ENCODE measurements around the gene XRCC6.
A peak's percentile ranks its signal among the peaks of the same experiment; 100 is the strongest.
"Not testable (repeated sequence)": the region's sequence is repeated elsewhere in the genome, so short reads cannot be mapped to it uniquely, and the experiment has no call there.

XRCC6 gene

GRCh38 chr22:41654322-41654721 lies 33.2 kb downstream of the XRCC6 start:
- FAIRE-seq, result peak; percentile 94

GRCh38 chr22:41656556-41656955 lies 35.5 kb downstream of the XRCC6 start:
- FAIRE-seq, result no peak

GRCh38 chr22:41657709-41658108 lies 36.6 kb downstream of the XRCC6 start:
- no peak for FAIRE-seq

- no peak for FAIRE-seq
These were observed 37.8 kb downstream of the XRCC6 start for GRCh38 chr22:41658869-41659268.

GRCh38 chr22:41659941-41660340 lies 38.8 kb downstream of the XRCC6 start:
- FAIRE-seq, result no peak

GRCh38 chr22:41660416-41660815 lies 39.3 kb downstream of the XRCC6 start:
- no peak for FAIRE-seq

- FAIRE-seq, result no peak
These were observed 40.0 kb downstream of the XRCC6 start for GRCh38 chr22:41661088-41661487.

- no peak for FAIRE-seq
These were observed 40.6 kb downstream of the XRCC6 start for GRCh38 chr22:41661713-41662112.

- not testable (repeated sequence) for FAIRE-seq
These were observed 42.5 kb downstream of the XRCC6 start for GRCh38 chr22:41663594-41663993.

- FAIRE-seq, result no peak
These were observed 43.4 kb downstream of the XRCC6 start for GRCh38 chr22:41664490-41664889.

- FAIRE-seq, result no peak
These were observed 43.9 kb downstream of the XRCC6 start for GRCh38 chr22:41664951-41665350.

GRCh38 chr22:41668971-41669911 lies 48.1 kb downstream of the XRCC6 start:
- no peak for FAIRE-seq

GRCh38 chr22:41672096-41672495 lies 51.0 kb downstream of the XRCC6 start:
- not testable (repeated sequence) for FAIRE-seq

- no peak for FAIRE-seq
These were observed 51.9 kb downstream of the XRCC6 start for GRCh38 chr22:41672780-41673509.

GRCh38 chr22:41674846-41675340 lies 53.8 kb downstream of the XRCC6 start:
- FAIRE-seq, result no peak

- FAIRE-seq, result no peak
These were observed 55.0 kb downstream of the XRCC6 start for GRCh38 chr22:41676134-41676533.

- FAIRE-seq, result no peak
These were observed 60.5 kb downstream of the XRCC6 start for GRCh38 chr22:41681616-41682015.

GRCh38 chr22:41682033-41682807 lies 61.1 kb downstream of the XRCC6 start:
- no peak for FAIRE-seq

GRCh38 chr22:41683052-41683451 lies 62.0 kb downstream of the XRCC6 start:
- no peak for FAIRE-seq

GRCh38 chr22:41683616-41684015 lies 62.5 kb downstream of the XRCC6 start:
- no peak for FAIRE-seq

- no peak for FAIRE-seq
These were observed 63.1 kb downstream of the XRCC6 start for GRCh38 chr22:41684194-41684593.

GRCh38 chr22:41686890-41687289 lies 65.8 kb downstream of the XRCC6 start:
- not testable (repeated sequence) for FAIRE-seq

- no peak for FAIRE-seq
These were observed 66.8 kb downstream of the XRCC6 start for GRCh38 chr22:41687901-41688364.

Measured in islet of Langerhans (tissue), 1 donor.